Measurements from ENCODE around the gene CUL3. TPM values are rescaled to one million over a fixed set of nuclear protein-coding genes. Genes with fewer than 3 reads are reported as not detected.

CUL3 gene
- total RNA-seq, 1 donor from 2014 or later, result 98.6 TPM

- no peak for DNase-seq
Observed at GRCh38 chr2:224580248-224580647, 4.9 kb downstream of the CUL3 start.

DNA sequence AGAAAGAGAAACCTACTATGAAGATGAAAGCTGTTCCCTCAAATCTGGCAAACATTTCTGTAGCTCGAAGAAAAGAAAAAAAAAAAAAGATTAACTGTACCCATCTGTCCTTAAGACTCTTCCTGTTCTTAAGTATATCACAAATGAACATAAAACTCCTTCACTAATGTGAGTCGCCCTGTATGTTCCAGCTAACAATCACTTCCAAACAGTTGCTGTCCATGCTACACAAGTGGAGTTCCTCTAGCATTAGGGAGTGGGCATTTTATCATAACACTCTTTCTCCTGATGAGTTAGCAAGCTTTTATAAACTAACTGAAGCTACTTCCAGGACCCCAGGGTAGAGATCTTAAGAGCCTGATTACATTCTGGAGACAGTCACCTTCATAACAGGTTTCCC, 5.8 kb downstream of the CUL3 start:
- DNase-seq, result no peak

- DNase-seq, result no peak
Observed at GRCh38 chr2:224577541-224577940, 7.6 kb downstream of the CUL3 start.

DNA sequence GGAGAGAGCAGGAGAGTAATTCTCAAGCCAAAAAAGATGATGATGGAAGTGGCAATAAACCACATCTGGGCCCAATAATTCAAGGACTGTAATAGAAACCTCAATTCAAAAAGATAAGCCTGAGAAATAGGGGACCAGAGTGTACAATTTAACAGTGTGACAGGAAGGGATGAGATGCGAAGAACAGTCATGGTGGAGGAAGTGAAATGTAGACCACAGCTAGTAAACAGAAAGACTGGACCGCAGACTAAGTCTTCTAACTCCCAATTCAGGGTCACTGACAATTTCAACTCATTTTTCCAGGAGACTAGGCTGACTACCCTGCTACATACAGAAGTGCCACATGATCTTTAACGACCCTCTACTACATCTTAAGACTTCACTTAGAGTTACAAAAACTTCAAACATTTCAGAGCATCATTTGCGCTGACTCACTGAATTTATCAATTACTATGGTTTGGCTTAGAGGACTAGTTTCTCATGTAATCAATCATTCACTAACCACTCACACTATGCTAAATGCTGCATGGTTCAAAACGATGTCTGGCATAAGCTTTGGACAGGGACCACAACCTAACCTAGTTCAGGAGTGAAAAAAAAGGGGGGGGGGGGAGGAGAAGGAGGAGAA, 9.0 kb downstream of the CUL3 start:
- no peak for DNase-seq

- no peak for DNase-seq
Observed at GRCh38 chr2:224574423-224575084, 10.6 kb downstream of the CUL3 start.

DNA sequence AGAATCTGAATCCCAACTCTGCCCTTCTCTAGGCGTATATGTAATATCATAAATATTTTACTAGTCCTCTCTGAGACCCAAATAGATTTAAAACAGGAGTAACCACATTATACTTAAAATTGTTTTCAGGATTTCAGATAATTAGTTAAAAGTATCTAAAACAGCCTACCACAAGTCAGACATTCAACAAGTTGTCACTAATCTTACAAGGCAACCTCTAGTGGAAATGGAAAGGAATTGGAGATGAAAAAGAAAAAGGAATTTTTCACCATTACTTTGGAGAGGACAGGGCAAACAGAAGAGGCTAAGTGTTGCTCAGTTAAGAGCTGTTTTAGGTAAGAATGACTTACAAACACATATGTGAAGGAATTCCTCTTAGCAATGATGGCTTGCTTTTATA, 11.4 kb downstream of the CUL3 start:
- no peak for DNase-seq

DNA sequence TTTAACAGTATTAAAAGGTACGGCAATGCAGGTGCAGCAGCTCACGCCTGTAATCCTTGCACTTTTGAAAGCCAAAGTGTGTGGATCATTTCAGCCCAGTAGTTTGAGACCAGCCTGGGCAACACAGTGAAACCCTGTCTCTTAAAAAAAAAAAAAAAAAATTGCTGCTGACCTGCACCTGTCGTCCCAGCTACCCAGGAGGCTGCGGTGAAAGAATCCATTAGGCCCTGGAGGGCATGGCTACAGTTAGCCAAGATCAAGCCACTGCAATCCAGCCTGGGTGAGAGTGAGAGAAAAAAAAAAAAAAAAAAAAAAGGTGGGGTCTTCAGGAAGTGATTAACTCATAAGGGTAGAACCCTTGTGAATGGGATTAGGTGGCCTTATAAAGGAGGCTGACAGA, 12.8 kb downstream of the CUL3 start:
- no peak for DNase-seq

DNA sequence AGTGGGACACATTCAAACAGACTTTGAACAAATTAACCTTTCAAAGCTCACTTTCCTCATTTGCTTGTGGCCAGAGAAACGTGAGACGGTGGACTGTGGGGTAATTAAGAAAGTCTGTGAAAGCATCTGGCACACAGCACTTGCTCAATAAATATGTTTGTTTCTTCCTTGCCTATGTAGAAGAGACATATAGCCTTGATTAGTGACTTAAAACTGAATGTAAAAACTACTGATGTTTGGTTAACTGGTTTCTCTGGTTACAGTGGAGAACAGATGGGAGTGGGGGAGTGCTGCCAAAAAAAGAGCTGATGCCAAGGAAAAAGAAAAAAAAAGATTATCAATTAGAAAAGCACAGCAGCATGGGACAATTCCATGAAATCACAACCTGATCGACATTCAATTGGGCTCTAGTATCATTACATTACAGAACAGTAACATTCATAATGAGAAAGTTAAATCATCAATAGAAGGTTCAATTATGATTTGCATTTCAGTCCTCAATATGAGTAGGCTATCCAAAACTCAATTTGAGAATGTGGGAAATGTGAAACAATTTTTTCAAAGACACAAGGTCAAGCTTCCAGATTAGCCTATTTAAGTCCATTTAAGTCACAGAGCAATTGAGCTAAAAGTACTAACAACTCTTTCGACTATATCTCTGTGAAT, 14.7 kb downstream of the CUL3 start:
- no peak for DNase-seq

- DNase-seq, result no peak
Observed at GRCh38 chr2:224569654-224570053, 15.5 kb downstream of the CUL3 start.

- no peak for DNase-seq
Observed at GRCh38 chr2:224565452-224566035, 19.6 kb downstream of the CUL3 start.

DNA sequence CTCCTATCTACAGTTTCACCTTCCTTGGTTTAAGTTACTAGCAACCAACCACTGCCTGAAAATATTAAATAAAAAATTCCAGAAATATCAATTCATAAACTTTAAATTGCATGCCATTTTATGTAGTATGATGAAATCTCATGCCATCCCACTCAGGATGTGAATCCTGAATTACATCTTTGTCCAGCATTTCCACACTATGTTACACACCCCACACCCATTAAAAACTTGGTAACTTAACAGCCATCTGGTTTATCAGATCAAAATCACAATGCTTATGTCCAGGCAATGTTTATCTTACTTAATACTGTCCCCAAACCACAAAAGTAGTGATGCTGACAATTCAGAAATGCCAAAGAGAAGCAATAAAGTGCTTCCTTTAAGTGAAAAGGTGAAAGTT, 21.6 kb downstream of the CUL3 start:
- DNase-seq, result no peak

GRCh38 chr2:224562831-224563230, 22.3 kb downstream of the CUL3 start:
- no peak for DNase-seq

GRCh38 chr2:224561234-224562005, 23.7 kb downstream of the CUL3 start:
- no peak for DNase-seq

DNA sequence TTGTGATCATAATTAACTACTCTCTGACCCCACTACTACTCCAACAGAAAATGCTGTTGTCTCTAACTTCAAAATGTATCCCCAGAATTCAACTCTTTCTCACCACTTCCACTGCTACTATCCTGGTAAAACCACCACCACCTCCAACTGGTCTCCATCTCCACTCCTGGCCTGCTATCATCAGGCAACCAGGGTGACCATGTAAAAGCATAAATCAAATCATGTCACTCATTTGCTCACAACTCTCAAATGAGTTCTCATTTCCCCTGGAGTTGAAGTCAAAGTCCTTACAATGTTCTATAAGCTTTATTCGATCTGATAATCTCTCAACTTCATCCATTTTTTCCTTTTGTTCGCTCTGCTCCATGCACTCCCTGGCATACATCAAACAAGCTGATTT, 24.6 kb downstream of the CUL3 start:
- DNase-seq, result no peak

DNA sequence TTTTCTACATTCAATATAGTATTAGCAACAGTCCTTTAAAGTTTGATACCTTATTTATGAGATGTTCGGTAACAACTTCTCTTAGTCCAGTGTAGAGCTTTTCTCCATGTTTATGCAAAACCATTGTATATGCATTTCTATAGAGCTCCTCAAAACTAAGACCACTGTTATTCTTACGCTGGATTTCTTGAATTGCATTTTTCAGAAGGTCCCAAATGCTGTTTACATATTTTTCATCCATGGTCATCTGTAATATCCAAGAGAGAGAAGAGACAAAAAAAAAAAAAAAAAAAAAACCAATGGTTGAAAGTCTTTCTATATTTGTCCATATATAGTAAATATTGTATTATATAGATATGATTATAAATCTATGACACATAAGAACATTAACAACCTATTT, 27.6 kb downstream of the CUL3 start:
- DNase-seq, result no peak

DNA sequence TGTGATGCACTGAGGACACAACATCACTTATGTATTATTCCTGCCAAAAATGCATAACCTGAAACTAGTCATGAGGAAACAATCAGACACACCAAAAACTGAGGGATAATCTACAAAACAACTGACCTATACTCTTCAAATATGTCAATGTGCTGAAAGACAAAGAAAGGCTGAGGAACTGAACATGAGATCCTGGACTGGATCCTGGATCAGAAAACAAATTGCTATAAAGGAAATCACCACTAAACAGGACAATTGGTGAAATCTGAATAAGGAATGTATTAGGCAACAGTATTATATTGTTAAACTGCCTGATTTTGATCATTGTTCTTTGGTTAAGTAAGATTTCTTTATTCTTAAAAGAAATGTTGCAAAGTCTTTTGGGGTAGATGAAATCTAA, 28.8 kb downstream of the CUL3 start:
- DNase-seq, result no peak

- no peak for DNase-seq
Observed at GRCh38 chr2:224555823-224556366, 29.3 kb downstream of the CUL3 start.

GRCh38 chr2:224552771-224553170, 32.4 kb downstream of the CUL3 start:
- DNase-seq, result no peak

DNA sequence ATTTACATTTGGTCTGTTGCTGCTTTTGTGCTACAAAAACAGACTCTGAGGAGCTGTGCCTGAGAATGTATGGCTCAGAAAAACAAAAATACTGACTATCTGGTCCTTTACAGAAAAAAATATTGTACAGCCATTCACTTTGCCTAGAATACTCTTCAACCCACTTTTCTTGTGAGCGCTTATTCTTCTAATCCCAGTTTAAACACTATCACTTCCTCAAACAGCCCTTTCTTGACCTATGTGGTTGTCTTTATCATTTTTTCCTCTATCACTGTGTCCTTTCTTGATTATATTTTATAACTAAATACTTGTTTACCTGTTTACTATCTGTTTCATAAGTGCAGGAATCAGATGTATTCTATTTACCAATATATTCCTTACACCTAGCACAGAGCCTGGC, 33.5 kb downstream of the CUL3 start:
- no peak for DNase-seq

- DNase-seq, result no peak
Observed at GRCh38 chr2:224546926-224547325, 38.2 kb downstream of the CUL3 start.

GRCh38 chr2:224545884-224546644, 39.1 kb downstream of the CUL3 start:
- no peak for DNase-seq

- no peak for DNase-seq
Observed at GRCh38 chr2:224543939-224544338, 41.2 kb downstream of the CUL3 start.
